ENCODE results near the gene FBXO38.
A peak's percentile ranks its signal among the peaks of the same experiment; 100 is the strongest.
"Not testable (repeated sequence)": the region's sequence is repeated elsewhere in the genome, so short reads cannot be mapped to it uniquely, and the experiment has no call there.

The FBXO38 gene

DNA sequence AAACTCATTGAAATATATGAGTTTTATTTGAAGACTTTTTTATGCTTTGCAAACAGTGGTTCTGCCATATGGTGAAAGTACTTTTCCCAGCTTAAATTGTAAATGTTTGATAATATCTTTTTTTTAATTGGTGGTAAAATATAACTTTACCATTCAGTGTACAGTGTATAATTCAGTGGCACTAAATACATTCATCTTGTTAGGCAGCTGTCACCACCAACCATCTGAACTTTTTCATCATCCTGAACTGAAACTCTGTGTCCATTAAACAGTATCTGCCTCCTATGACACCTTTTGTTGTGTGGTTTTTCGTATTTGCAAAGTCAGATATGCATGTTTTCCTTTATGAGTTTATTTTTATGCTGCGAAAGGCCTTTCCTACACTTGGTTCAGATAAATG lies 45.1 kb downstream of the FBXO38 start:
- DNase-seq: no peak

DNA sequence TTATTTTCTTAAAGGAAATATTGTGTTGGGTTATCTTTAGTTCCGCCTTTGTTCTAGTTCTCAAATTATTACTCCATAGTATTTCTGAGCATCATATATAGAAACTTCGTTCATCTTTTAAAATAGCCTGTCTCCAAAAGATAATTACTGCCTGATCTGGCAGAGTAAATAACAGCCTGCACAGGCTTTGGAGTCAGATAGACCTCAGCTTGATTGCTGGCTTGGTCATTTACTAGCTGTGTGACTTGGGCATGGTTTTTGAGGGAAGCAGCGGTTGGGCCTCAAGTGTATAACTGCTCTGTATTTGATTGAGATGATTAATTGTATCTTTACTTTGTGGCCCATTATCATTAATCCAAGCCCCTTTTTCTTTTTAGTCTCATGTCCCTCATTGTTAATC lies 50.1 kb downstream of the FBXO38 start:
- no peak for DNase-seq

DNA sequence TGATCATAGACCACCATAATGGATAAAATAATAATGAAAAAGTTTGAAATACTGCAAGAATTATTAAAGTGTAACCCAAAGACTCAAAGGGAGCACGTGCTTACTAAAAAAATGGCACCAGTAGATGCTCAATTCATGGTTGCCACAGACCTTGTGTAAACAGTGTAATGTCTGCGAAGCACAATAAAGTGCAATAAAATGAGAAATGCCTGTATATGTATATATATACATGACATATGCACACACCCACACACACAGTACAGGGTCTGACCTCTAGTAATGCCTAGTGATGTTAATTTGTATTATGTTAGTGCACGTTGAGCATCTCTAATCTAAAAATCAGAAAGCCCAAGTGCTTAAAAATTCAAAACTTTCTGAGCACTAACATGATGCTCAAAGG lies 52.3 kb downstream of the FBXO38 start:
- DNase-seq: no peak

DNA sequence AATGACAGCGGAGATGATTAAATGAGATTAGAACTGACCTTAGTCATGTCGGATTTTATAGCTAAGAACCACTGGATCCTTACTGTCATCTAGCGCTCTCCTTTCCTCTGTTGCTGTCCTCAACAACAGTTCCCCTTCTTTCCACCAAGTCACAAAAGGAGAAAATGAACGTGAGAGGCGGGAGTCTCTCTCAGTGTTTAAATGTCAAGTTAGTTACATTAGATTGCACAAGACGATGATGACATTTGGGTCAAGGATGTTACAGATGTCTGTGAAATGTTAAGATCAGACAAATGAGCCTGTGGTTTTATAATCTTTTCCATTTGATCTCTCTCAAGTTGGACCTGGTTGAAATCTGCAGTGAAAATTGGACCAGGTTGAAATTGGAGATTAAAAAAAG lies 53.5 kb downstream of the FBXO38 start:
- DNase-seq: peak; percentile 72

DNA sequence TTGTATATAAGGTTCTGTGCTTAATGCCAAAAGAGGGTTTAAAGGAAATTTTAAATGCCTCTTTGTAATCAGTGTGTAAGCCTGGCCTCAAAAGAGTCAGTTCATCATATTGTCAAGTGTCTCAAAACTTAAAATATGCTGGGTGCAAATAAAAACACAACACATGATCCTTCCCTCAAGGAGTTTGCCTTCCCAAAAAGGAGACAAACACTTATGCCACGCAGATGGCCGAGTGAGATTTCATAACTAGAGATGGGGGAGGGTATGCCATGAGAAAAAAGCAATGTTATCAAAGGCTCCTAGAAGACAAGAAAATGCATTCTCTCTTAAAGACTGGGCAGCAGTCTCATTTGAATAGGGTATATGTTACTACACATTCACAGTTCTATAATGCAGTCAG lies 55.2 kb downstream of the FBXO38 start:
- no peak for DNase-seq

DNA sequence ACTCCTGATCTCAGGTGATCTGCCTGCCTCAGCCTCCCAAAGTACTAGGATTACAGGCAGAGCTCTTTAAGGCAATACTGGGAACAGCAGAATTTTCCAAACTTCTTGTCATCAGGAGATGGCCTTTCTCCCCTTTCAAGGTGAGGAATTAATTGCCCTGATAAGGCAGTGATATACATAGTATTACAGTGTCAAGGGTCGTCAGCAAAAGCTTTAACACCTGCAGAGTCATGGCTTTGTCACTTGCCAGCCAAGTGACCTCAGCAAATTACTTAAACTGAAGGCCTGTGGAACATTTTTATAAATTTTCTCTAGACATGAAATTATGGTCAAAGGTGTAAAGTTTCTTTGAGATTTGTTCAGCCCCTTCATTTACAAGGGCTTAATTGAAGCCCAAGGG lies 59.5 kb downstream of the FBXO38 start:
- DNase-seq: no peak

DNA sequence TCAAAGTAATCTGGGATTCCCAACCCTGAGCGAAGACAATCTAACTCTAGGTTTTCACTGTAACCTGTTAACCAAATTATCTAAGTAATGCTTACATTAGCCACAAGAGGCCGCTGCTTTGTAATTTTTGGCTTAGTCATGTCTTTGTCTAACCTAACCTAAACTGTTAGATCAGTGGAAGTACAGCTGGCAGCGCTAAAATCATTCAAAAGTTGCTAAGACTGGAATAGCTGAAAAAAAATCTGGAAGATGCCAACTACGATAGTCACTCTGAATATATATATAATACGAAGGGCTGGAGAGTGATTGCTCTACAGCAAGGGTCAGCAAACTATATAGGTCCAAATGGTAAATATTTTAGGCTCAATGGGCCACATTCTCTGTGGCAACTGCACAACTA lies 60.2 kb downstream of the FBXO38 start:
- peak; percentile 86 for DNase-seq

DNA sequence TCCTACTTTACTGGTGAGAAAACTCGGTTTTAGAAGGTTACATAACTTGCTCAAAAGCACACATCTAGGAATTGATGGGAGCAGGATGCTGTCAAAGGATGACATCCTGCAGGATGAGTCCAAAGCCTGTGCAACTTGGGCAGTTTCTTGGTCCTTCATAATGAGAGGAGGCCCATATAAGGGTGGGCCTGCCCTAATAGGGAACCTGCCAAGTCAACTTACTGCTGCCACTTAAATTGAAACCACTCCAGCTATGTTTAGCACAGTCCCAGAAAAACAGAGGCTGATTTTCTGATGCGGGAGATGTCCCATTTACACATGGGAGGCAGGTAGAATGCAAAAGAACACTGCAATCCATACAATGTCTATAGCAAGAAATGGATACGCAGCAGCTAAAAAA lies 61.8 kb downstream of the FBXO38 start:
- no peak for DNase-seq

DNA sequence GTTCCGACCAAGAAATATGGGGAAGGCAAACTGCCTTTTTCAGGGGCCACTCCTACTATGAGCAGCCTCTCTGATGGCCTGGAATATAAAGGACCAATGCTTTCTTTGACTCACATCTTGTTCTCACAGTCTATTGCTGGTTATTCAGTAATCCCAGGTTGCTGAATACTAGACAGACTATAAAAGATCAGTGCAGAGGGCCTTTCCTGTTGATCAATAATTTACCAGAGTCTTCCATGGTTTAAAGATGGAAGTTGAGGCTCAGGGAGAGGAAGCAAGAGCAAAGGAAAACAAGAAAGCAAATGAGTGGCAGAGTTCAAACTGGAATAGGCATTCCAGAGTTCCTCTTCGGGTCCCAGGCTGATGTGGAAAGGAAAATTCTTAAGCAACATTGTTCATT lies 62.9 kb downstream of the FBXO38 start:
- DNase-seq: no peak

DNA sequence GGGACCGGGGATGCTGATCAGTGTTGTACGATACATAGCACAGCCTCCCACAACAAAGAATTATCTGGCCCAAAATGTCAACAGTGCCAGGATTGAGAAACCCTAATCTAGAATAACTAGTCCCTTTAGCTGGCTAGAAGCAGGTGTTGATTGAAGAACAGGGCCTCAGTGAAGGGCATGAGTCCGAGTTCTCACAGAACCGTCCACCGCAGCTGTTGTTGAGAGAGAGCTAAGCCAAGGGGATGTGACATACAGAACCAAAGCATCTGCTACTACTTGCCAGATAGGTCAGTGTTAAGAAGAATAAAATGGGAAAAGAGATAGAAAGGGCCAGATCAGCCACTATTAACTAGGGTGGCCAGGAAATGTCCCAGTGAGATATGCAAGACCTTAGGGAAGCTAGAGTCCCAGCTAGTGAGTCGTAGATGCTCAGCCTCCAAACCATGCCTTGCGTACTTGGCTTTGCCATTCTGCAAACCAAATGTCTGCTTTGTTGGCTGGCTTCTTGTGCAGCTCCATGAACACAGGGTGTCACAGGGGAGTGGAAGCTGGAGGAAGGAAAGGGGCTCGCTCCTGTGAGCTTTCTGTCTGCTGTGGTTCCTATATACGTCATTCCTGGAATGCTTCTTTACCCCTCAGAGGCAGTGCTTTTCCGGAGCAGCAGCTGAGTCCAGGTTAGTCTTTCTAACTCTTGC lies 68.9 kb downstream of the FBXO38 start:
- no peak for DNase-seq

DNA sequence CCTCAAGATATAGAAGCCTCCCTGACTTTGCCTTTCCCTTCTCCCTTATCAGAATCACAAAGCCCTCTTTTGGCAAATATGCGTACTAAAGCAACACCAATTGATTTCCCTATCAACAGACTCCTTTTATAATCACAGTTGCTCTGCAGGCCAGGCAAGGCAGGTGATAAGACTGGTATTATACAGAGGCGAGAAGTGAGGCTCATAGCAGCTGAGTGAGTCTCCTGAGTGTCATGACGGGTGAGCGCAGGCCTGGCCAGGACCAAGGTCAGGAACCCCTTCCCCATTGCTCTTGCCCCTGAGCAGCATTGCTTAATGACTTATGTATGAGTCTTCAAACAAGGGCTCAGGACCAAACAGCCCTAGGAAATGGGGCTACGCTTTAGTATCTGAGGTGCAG lies 70.8 kb downstream of the FBXO38 start:
- no peak for DNase-seq

DNA sequence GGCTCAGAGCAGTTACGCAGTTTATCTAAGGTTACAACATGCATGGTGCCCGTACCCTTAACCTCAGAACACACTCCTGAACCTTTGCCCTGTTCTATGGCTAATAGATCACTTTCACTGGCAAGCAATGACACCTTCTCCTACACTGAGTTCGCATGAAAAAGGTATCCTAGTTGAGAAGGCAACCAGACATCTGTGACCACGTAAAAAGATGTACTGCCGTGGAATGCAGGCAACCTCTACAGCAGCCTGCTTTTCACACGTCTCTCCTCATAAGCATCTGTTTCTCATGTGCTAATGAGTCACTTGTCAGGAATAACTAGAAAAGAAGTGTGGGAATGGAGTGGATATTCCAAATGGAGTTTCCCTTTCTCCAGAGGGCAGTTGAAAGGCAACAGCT lies 71.4 kb downstream of the FBXO38 start:
- no peak for DNase-seq

DNA sequence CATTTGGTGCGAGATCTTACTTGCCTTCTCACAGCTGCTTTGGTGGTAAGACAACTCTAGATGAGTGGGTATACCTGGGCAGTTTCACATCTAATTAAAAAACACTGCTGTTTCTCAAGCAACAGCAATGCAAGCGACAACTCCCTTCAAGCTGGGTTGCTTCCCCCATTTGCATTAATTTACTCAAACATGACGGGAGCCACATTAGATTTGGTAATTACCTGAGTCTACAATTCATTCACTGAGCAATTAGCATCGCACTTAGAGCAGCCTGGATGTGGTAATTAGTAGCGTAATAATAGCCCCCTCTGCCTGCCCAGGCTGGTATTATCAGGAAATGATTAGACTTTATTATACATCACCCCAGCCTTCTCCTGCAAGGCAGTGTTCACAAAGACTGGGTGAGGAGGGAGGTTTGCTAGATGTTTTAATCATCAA lies 73.4 kb downstream of the FBXO38 start:
- peak; percentile 84 for DNase-seq

DNA sequence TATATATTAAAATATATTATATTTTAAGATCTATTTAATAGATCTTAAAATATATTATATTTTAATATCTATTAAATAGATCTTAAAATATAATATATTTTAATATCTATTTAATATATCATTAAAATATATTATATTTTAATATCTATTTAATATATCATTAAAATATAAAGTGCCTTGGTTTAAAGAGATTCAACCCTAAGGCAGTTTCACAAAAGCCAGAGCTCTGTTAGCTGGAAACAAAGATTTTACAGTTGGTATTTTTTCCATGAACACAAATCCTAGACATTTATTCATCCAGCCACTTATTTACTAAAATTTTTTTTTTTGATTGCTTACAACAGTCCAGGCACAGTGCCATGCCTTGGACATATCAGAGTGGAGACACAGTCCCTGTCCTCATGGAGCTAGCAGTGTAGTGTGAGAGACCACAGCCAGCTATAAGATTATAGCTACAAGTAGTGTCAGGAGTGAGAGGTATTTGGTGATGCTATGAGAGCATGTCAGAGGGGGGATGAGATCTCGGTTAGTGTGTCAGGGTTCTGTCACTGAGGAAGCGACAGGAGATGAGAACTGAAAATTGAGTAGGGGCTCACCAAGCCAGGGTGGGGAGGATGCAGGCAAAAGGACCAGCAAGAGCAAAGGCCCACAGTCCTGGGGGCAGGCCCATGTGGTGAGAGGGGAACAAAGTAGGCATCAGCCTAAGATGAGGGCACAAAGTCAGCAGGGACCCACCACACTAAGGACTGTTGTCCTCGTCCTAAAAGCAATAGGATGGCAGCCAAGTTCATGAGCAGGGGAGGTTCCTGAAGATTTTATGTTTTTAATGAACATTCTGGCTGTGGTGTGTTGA lies 74.5 kb downstream of the FBXO38 start:
- no peak for DNase-seq

DNA sequence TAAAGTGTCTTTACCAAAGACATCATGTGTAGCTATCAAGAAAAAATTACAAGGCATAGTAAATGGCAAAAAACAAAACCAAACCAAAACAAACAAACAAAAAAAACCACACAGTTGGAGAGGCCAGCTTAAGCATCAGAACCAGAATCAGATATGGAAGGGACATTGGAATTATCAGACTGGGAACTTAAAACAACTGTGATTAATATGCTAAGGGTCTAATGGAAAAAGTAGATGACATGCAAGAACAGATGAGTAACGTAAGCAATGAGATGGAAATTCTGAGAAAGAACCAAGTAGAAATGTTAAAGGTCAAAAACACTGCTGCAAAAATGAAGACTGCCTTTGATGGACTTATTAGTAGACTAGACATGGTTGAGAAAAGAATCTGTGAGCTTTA lies 75.9 kb downstream of the FBXO38 start:
- DNase-seq: no peak

DNA sequence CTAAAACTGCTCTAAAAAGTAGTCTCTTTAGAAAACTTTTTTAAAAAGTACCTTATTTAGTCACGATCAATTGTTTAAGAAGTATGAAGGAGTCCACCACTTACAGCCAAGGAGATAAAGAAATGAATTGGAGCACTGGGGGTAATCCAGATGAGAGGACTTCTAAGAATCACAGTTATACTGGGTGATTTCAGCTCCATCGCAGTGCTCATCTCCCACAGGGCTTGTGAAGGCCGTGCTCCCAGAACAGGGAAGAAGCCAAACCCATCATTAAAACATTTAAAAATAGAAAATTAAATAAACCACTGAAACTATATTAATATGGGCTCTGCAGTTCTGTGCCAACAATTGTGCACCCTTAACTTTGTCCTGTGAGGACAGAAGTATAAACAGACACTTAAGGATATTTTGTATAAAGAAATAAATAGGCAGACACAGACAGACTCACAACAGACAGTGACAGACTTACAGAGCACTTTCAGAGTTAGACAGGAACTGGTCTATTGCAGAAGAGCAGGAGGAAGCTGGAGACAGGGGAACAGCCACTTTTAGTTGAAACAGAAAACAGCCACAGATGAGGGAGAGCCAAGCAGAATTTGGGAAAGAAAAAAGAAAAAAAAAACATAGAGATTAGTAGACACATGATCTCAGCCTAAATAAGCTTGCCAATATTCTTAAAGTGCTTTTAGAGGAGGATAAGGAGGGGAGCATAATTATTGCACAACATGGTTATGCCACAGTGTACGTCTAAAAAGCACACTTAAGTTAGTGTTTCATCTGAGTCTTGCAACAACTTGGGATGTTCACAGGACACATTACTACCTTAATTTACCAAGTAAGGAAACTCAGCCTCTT lies 81.8 kb downstream of the FBXO38 start:
- peak; percentile 22 for DNase-seq

DNA sequence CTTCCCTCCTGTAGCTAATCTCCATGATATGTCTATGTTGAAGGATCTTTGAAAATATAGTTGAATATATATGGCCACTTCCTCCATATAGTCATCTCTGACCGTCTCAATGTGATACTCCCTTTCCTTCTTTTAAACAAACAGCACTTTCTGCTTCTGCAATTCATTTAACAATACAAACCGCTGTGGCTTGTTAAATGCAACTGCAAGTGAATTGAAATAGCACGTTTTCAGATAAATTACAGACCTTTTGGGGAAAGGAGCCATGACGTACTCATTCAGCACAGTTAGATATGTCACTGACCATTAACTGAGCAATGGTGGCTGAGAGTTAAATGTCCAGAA lies 82.5 kb downstream of the FBXO38 start:
- no peak for DNase-seq

DNA sequence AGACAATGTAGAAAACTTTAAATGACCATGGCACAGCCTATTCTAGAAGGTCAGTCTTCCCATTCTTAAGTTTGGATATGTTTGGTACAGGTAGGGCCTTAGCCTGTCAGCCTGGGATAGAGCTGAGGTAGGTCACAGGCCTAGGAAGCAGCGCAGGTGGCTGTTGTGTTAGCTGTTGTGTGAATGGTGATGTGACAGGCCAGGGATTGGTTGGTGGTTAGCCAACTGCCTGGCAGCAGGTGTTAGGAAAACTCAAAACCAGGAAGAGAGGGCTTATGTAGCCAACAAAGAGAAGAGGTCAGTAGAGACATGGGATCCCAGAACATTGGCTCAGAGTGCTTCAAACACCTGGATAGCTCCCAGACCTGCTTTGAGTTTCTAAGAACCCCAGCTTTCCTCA lies 84.2 kb downstream of the FBXO38 start:
- no peak for DNase-seq

DNA sequence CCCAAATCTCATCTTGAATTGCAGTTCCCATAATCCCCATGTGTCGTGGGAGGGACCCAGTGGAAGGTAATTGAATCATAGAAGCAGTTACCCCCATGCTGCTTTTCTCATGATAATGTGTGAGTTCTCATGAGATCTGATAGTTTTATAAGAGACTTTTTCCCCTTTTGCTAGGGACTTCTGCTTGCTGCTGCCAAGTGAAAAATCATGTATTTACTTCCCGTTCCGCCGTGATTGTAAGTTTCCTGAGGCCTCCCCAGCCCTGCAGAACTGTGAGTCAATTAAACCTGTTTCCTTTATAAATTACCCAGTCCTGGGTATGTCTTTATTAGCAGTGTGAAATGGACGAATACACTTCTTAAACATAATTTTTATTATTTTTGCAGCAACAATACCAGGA lies 85.0 kb downstream of the FBXO38 start:
- not testable (repeated sequence) for DNase-seq

DNA sequence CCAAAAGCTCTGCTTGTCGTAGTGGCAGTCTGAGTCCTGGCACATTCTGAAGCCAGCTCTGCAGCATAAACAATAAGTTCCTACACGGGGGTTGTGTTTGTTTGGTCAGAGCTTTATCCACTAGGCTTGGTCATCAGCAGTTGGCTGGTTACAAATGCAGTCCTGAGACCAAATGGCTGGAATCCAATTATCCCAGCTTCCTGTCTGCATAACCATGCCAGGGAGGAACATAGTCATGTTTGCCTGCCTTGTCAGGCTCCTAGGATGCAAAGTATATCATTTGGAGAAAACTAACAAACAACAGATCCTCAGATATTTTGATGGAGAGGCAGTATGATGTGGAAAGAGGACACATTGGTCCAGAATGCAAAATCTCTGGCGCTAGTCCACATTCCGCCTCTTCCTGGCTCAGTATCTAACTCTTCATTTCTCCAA lies 85.8 kb downstream of the FBXO38 start:
- no peak for DNase-seq

DNA sequence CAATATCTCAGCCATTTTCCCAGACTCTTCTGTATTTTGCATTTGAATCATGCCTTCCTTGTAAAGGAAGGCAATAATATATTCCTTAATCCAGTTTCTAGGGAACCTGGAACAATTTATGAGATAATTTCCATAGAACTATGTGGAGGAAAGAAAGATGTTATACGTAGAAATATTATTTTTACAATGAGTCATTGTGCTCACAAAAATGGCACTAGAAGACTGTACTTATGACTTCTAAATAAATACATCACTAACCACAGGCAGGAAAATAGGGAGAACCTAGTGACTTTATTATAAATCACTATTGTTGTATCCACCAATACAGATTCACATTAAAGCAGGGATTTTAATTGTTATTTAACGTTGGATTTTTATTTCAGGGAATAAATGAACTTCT lies 87.6 kb downstream of the FBXO38 start:
- no peak for DNase-seq

DNA sequence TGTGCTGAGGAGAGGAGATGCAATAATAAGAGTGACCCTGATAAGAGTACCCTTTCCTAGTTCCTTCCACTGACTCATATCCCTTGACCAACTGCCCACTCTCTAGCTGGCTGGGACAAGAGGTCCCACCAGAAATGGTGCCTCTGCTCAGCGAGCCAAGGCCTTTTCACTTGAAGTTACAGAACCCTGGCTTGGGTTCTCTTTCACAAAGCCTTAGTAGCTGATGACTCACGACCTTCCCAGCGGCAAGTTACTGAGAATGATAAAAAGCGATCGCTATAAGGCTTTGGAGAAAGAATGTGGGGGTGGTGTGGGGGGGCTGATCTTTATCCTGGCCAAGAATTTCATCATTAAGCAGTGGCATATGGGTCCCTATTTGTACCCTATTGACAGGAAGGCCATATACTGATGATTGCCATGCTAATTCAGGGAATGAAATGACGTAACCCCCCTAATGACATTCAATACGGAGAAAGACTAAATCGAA lies 90.3 kb downstream of the FBXO38 start:
- no peak for DNase-seq

DNA sequence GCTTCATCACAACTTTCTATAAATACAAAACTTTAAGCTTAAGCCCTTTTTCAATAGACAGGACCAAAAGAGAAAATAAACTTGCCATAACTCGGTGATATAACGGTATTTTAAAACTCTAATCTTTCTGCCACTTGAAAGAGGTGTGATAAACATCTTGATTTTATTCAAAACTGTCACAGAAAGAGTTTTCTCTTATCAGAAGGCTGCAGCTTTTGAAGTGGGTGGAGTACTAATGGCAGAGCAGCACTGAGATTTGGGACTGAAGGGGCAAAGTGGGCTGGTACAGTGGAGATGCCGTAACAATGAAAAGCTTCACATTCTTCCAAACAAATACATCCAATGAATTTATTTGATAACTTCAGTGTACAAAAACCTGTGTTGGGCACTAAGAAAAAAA lies 92.5 kb downstream of the FBXO38 start:
- no peak for DNase-seq

DNA sequence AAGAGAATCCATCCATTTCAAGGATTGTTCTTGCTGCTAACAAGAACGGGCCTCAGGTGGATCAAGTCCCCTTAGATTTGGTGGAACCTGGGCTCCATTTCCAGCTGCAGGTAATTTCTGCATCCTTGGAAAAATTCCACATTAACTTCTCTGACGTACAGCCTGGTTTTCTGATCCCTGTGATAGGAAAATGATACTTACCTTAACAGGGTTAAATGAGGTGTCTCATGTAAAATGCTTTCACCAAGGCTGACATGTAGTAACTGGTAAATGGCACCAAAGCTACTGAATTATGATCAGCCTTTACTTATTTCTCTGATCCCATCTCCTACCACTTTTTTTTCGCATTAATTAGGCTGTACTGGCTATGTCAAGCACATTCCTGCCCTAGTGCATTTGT lies 93.7 kb downstream of the FBXO38 start:
- DNase-seq: no peak

Data from hematopoietic multipotent progenitor cell treated with erythropoietin and hydrocortisone succinate and interleukin-3 and kit ligand, for 4 days (in vitro differentiated cells).